ENCODE data around the gene DNAJC12. TPM values are rescaled to one million over a fixed set of nuclear protein-coding genes. Genes with fewer than 3 reads are reported as not detected.

DNAJC12 gene
- total RNA-seq: 6.7 and 8.3 TPM in 2 replicates

GRCh38 chr10:67837541-67838314 is at the start of gene DNAJC12:
DNAJC12 (minus strand) TSS chr10:67838188; CDS start chr10:67838011, 177 bp downstream.

GRCh38 chr10:67884313-67884841 is 46.4 kb upstream of the DNAJC12 start, which contains the start of gene SIRT1:
SIRT1 (plus strand) TSS chr10:67884656; CDS start chr10:67884722, 66 bp downstream.

Other genes starting within 250 kb of the DNAJC12 start
- not detected in 2 replicates for gene CTNNA3, start 142.0 kb downstream of the DNAJC12 start, total RNA-seq
- gene SIRT1, start 46.5 kb upstream of the DNAJC12 start, total RNA-seq: 8.5 and 13.3 TPM in 2 replicates
- gene HERC4, start 237.1 kb upstream of the DNAJC12 start, total RNA-seq: 24.7 and 28.0 TPM in 2 replicates